GM18508 (cell line): ENCODE measurements around the gene SMYD3.
"Not testable (repeated sequence)": the region's sequence is repeated elsewhere in the genome, so short reads cannot be mapped to it uniquely, and the experiment has no call there.

Experiments used
- ATAC-seq: cut with Tn5 transposase; IDR thresholded peaks from one replicate; pipeline ENCODE4 v1.9.1; 2021; ENCODE audit warnings: moderate number of reproducible peaks; ENCODE audit not compliant: insufficient read depth, unreplicated experiment

SMYD3 gene

DNA sequence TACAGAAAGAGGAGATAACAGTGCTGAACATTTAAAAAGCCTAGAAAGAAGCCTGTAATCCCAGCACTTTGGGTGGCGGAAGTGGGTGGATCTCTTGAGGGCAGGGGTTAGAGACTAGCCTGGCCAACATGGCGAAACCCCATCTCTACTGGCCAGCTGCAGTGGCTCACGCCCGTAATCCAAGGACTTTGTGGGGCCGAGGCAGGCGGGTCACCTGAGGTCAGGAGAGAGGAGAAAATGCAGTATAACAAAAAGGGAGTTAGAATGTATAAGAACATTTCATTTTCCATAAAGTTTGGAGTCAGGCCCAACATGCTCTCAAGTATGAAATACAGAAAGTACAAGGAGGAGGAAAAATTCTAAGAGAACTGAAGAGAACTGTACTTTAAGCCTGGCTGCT, 134.5 kb downstream of the SMYD3 start:
- ATAC-seq, result no peak

DNA sequence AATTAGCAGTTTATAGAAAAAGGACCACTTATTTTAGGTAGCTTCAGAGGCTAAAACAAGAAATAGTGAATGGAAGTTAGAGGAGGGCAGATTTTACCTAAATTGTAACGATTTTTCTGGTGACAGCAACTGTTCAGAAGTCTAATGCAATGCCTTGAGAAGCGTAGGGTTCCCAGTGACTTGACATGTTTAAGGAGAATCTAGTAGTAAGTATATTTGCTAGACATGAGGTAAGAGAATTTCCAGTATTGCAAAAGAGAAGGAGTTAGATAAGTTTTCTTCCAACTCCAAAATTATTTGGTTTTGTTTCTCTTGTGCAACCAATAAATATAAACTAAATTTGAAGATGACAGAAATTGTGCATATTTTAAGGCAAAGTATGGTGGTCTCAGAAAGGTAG, 140.0 kb downstream of the SMYD3 start:
- no peak for ATAC-seq

DNA sequence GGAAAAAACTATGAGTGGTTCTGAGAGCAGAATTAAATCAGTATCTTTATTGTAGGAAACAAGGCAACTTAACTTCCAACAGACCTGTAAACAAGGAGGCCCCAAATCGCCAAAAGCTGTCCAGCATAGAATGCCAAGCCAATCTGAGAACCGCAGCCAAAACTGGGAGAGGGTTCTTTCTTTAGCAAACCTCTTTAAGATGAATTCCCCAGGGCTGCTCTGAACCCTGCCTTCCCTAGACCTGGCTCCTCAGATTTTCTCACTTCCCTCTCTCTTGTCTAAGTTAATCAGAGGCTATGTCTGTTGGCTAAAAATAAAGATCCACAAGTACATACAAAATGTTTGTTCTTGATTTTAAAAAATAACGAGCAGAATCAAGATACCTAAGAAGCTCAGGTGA, 141.4 kb downstream of the SMYD3 start:
- ATAC-seq, result no peak

DNA sequence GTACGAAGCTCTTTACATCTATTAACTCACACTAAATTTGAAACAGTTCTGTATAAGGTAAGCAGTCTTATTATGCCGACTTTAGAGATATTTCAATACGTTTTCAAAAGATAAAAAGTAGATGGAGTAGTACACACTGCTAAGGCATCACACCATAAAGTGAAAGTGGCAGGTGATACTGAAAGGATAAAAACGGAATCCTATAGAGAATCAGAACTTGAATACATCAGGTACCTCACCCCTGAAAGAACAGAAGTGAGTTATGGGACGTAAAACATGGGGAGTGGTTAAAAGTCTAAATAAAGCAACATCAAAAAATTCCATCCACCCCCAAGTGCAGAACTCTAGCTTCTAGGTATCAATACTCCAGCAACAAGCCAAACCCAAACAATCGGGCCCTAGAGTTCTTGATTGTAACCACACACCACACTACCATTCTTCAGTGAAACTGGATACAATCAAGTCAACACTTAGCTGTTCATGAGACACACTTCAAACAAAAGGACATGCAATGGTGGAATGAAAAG, 142.6 kb downstream of the SMYD3 start:
- ATAC-seq, result peak; percentile 60

DNA sequence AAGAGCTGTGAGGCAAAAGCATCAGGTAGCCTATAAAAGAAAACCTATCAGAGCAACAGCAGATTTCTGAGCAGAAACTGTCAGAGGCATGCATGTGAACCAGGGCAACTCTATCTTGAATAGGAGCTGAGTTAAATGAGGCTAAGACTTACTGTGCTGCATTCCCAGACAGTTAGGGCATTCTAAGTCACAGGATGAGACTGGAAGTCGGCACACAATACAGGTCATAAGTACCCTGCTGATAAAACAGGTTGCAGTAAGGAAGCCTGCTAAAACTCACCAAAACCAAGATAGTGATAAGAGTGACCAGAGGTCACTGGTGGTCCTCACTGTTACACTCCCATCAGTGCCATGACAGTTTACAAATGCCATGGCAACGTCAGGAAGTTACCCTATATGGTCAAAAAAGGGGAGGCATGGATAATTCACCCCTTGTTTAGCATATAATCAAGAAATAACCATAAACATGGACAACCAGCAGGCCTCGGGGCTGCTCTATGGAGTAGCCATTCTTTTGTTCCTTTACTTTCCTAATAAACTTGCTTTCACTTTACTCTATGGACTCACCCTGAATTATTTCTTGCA, 150.0 kb downstream of the SMYD3 start:
- ATAC-seq, result not testable (repeated sequence)

DNA sequence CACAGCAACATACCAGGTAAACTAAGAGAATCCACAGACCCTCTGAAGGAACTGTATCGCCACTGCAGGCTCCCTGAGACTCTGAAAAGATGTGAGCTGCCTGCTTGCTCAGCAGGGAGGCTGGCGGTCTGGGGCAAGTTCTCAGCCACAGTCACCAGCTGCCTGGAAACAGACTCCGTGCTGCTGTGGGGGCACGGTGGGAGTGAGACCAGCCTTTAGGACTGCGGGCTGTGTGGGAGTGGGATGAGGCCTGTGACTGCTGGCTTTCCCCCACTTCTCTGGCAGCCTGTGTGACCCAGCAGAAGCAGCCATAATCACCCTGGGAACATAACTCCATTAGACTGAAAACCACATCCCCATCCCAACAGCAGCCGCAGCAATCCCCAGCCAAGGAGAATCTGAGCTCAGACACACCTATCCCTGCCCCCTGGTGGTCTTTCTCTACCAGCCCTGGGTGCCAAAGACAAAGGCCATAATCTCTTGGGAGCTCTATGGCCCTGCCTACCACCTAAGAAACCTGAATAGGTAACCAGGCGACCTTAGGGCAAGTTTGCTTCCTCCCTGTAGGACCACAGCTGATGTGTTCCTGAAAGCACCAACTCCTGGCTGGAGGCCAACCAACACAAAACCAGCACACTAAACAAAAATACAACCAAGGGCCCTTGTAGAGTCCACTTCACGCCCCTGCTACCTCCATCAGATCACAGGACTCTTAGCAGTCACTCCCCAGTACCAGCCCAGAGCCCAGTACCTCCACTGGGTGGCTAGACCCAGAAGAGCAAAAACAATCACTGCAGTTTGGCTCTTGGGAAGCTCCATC, 151.5 kb downstream of the SMYD3 start:
- ATAC-seq, result no peak

DNA sequence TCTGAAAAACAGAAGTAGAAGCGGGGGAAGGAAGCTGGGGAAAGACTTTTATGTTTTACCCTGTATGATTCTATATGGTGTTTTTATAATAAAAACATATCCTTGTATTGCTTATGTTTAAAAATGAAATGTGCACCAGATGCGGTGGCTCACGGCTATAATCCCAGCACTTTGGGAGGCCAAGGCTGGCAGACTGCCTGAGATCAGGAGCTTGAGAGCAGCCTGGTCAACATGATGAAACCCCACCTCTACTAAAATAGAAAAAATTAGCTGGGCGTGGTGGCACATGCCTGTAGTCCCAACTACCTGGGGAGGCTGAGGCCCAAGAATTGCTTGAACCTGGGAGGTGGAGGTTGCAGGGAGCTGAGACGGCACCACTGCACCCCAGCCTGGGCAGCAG, 155.4 kb downstream of the SMYD3 start:
- no peak for ATAC-seq

DNA sequence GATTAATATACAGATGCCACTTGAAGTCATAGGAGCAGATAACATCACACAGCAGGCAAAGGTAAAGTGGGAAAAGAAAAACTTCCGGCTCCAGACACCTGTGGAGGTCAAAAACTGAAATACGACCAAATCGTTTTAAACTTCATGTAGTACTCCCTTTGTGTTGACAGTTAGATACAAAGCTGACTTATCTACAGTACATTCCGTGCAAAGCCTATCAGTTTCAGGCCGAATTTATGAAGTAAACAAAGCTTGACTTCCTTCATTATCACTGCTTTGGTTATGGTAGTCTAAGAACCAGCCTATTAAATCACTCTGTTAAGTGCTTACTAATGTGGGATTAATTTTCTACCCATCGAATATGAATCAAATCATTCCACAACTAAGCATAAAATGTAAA, 156.3 kb downstream of the SMYD3 start:
- no peak for ATAC-seq

DNA sequence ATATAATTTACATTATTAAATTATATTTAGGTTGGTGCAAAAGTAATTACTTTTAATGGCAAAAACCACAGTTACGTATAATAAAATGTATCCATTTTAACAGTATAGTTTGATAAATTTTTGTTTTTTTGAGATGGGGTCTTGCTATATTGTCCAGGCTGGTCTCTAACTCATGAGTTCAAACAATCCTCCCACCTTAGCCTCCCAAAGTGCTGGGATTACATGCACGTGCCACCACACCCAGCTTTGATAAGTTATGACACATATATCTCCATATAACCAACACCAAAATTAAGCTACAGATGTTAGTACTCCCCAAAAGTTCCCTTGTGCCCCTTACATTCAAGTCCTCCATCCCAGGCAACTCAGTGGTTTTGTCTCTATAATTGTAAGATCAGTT, 163.1 kb downstream of the SMYD3 start:
- no peak for ATAC-seq

DNA sequence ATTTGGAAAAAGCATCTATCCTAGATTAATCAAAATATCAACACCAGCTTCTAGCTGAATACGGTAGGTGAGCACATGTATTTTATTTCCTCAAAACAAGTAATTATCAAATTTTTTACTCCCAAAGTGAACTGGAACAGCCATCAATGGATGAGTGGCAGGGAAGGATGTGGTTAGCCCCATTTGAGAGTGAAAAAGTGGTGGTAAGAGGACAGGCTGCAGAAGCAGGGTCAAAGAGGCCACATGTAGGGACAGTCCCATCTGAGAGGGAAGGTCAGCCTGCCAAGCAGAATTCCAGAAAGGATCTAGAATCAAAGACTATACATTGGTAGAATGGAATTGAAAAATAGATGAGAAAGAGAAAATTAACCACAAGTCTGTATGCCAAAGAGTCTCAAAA, 163.8 kb downstream of the SMYD3 start:
- ATAC-seq, result no peak

DNA sequence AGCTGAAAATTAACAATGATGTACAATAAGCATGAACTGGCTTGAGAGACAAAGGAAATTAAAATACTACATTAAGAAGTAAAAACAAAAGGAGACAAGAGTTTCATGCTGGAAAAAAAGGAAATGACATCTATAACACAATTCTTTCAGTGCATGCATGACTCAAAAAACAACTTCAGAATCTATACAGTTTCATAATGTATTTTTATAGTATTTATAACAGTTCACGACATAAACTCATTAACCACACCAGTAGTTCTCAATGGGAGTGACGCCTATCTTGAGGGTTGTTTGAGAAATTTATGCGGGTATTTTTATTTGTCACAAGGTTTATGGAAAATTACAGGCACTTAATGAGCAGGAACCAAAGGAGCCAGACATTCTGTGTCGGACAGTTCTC, 168.5 kb downstream of the SMYD3 start:
- ATAC-seq, result peak; percentile 33

DNA sequence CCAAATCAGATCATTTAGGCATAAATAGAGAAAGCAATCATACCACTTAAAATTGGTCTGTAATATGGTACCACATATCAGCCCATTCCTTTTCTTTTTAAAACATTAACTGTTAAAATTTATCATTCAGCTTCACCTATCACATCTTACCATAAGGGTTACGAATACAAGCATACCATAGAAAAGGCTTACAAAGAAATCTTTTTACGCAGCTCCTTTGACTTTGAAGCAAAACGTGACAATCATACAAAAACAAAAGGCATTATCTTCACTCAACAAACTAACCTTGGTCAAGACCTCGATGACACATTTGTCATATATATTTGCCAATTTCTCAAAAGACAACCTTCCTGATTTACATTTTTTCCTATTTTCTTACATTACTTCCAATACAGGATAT, 169.0 kb downstream of the SMYD3 start:
- no peak for ATAC-seq

DNA sequence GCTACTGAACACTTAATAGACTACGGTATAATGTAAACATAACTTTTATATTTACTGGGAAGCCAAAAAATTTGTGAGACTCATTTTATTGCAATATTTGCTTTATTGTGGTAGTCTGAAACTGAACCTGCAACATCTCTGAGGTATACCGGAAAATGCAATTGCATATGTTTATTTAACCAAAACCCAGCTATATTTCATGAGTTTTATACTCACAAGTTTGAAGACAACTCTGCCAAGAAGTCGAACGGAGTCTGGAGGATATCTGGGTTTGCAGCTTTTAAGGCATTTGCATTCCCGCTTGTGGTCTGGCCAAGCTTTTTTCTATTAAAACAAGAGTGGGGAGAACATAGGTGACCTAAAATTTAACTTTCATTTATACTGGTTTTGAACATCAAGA, 171.9 kb downstream of the SMYD3 start:
- no peak for ATAC-seq

DNA sequence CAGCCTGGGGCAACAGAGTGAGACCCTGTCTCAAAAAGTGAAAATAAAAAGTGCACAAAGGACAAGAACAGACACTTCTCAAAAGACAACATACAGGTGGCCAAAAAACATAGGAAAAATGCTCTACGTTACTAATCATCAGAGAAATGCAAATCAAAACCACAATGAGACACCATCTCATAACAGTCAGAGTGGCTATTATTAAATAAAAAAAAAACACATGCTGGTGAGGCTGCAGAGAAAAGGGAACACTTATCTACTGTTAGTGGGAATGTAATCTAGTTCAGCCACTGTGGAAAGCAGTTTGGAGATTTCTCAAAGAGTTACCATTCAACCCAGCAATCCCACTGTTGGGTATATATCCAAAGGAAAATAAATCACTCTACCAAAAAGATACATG, 173.2 kb downstream of the SMYD3 start:
- ATAC-seq, result no peak

DNA sequence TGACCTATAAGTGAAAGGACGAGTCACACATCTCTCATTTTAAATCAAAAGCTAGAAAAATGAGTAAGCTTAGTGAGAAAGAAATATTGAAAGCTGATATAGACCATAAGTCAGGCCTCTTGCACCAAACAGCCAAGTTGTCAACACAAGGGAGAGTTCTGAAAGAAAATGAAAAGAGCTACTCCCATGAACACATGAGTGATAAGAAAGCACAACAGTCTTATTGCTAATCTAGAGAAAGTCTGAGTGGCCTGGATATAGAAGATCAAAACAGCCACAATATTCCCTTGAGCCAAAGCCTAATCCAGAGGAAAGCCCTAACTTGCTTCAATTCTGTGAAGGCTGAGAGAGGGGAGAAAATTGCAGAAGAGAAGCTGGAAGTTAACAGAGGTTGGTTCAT, 175.0 kb downstream of the SMYD3 start:
- no peak for ATAC-seq

DNA sequence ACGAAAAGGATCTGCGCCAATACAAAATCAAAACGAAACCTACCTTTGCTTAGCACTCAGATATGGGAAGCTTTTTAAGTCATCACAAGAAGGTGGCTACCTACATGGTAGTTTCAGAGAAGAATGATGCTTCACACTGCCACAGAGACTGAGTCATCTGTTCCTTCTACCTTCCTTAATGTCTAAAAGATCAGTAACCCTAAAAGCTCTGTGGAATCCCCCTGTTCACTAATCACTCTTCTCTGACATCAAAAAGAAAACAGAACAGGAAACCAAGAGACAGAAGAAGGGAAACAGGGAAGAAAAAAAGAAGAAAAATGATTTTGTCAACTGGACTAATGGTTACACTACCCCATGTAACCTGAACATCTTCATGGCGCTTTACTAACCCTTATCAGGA, 177.2 kb downstream of the SMYD3 start:
- peak; percentile 94 for ATAC-seq

DNA sequence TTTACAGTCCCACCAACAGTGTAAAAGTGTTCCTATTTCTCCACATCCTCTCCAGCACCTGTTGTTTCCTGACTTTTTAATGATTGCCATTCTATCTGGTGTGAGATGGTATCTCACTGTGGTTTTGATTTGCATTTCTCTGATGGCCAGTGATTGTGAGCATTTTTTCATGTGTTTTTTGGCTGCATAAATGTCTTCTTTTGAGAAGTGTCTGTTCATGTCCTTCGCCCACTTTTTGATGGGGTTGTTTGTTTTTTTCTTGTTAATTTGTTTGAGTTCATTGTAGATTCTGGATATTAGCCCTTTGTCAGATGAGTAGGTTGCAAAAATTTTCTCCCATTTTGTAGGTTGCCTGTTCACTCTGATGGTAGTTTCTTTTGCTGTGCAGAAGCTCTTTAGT, 177.8 kb downstream of the SMYD3 start:
- ATAC-seq, result not testable (repeated sequence)

DNA sequence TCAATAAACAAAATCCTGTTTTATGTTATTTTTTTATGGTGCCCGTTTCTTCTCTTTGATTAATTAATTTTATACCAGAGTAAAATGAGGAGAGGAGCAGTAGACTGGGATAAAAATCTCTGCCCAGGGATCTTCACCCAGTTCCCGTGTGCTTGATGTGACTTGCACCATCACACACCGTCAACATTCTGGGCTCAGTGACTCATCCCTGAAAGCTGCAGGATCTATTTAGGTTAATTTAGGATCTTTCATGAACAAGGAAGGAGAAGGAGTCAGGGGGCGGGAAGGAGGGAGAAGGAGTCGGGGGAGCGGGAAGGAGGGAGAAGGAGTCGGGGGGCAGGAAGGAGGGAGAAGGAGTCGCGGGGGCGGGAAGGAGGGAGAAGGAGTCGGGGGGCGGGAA, 182.4 kb downstream of the SMYD3 start:
- no peak for ATAC-seq

DNA sequence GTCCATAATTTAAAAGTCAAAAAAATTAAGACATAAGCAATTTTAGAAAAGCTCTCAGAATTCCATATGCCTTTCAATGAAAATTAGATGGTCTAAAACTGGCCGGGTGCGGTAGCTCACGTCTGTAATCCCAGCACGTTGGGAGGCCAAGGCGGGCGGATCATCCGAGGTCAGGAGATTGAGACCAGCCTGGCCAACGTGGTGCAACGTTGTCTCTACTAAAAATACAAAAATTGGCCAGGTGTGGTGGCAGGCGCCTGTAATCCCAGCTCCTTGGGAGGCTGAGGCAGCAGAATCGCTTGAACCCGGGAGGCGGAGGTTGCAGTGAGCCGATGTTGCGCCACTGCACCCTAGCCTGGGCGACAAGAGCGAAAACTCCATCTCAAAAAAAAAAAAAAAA, 183.0 kb downstream of the SMYD3 start:
- ATAC-seq, result not testable (repeated sequence)

DNA sequence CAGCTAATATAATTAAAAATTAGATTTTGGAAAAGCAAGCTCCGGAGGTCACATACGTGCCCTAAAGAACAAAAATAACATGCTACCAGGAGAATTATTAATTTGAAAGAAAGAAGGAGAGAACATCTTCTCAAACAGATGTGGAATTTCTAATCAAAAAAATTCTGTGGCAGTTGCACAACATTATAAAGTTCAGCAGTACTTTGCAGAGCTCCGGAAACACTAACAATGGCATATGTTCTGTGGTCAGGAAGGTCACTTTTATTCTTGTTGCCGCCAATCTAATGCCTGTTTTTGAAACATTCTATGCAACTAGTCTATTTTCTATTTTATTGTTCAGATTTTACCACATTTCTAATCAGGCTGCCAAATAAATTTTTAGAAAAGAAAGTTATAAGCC, 186.8 kb downstream of the SMYD3 start:
- no peak for ATAC-seq

DNA sequence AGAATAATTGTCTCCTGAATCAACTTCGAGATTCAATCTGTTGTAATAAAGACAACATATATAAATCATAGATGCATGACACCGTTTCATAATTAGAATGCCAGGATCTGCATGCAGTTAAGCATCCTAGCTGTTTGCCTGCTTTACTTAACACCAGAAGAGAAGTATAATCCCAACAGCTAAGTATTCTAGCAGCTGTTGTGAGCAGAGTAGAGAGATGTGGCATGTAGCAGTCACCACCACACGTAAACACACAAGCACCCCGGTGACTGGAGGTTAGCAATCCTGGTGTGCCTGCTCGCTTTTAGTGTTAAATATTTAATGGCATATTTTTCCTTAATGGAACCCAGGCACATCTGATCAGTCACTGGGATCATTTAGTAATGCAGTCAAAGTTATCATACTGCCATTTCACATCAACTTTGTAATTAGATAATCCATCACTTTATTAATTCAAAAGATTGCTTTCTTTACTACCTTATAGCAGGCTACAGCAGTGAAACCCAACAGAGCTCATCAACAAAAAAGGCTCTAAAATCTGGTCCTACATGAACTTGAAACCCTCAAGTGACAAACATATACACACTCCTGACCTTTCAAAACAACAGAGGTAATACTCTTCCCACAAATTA, 187.9 kb downstream of the SMYD3 start:
- ATAC-seq, result no peak
